DLD1 (cell line): ENCODE data around the gene PACC1.
"Not testable (repeated sequence)": the region's sequence is repeated elsewhere in the genome, so short reads cannot be mapped to it uniquely, and the experiment has no call there.

Experiments used
- in situ Hi-C: cut with HindIII; loops from 2 replicates; pipeline ENCODE4 v1.10.0; 2017; ENCODE audit warnings: low sequenced_read_pairs

PACC1 gene

GRCh38 chr1:212351588-212352362 is 62.9 kb downstream of the PACC1 start:
- in situ Hi-C loops: no loop called here

DNA sequence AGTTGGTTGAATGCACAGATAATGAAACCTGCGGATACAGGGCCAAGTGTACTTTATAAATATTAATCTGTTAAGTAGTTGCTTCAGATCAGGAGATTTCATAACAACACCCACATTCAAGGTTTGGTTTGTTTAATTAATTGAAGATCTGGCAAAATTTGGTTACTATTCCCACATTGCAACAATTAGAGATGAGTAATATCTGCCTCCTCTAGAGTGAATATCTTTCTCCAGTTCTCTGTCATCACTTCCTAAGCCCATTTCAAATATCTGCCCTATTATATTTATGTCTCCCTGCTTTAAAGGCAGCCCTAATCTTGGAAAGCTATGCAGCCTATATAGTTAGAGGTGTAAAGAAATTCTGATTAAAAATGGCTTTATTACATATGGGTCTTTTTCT is 68.1 kb downstream of the PACC1 start:
- in situ Hi-C loops: no loop called here

- in situ Hi-C loops: no loop called here
Measured at GRCh38 chr1:212344905-212345304, 69.8 kb downstream of the PACC1 start.

GRCh38 chr1:212341090-212341489 is 73.6 kb downstream of the PACC1 start:
- in situ Hi-C loops: no loop called here

GRCh38 chr1:212329105-212329504 is 85.6 kb downstream of the PACC1 start:
- in situ Hi-C loops: no loop called here

DNA sequence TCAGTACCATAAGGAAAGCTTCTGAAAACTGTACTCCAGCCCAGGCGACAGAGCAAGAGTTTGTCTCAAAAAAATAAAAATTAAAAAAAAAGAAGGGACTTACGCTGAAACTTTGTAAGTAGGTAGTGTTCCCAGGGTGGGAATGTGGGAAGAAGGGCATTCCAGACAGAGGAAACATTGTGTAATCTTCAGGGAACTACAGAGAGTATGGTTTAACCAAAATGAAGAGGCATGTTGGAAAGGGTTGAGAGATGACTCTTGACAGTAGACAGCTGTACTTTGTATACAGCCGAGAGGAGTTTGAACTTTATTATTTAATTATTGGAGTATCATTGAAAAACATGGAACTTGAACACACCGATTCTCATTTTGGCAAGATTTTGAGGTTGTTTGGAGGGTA is 86.4 kb downstream of the PACC1 start:
- in situ Hi-C loops: no loop called here

DNA sequence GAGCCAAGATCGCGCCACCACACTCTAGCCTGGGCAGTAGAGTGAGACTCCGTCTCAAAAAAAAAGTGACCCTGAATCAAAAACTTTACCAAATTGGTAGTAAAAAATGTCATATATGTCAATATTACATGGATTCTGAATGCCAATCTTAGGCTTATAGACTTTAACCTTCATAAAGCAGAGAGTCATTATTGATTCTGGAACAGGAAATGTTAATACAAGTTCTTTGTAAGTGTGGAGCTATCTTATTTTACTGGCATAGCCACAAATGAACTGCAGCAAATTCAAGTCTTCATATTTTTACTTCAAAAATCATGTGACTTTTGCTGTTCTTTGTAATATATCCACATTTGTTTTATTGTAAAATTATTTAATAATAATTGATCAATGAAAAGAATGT is 88.1 kb downstream of the PACC1 start:
- in situ Hi-C loops: no loop called here

- in situ Hi-C loops: no loop called here
Measured at GRCh38 chr1:212323066-212323465, 91.6 kb downstream of the PACC1 start.

DNA sequence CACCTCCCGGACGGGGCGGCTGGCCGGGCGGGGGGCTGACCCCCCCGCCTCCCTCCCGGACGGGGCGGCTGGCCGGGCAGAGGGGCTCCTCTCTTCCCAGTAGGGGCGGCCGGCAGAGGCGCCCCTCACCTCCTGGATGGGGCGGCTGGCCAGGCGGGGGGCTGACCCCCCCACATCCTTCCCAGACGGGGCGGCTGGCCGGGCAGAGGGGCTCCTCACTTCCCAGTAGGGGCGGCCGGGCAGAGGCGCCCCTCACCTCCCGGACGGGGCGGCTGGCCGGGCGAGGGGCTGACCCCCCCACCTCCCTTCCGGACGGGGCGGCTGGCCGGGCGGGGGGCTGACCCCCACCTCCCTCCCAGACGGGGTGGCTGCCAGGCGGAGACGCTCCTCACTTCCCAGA is 93.7 kb downstream of the PACC1 start:
- in situ Hi-C loops: not testable (repeated sequence)

DNA sequence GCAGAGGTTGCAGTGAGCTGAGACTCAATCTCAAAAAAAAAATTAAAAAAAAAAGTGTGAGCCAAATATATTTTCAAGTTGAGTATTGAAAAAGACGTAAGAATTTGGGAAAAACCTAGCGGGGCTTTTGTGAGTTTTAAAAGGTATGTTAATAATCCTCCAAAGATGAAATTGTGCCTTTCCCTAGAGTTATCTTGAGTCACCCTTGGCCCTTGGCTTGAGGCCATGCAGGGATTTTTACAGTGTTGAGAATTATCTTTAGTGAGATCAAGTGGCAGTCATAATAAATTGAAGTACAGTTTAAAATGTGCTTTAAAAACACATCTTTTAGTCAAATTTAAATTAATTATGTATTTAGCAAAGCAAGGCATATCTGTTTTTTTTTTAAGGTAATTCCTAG is 96.8 kb downstream of the PACC1 start:
- in situ Hi-C loops: no loop called here

DNA sequence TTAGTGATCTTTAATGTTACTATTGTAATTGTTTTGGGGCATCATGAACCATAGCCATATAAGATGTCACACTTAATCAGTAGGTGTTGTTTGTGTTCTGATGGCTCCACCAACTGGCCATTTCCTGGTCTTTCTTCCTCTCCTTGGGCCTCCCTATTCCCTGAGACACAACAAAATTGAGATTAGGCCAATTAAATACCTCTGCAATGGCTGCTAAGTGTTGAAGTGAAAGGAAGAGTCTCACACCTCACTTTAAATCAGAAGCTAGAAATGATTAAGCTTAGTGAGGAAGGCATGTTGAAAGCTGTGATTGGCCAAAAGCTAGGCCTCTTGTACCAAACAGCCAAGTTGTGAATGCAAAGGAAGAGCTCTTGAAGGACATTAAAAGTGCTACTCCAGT is 98.8 kb downstream of the PACC1 start:
- in situ Hi-C loops: no loop called here

GRCh38 chr1:212315184-212315583 is 99.5 kb downstream of the PACC1 start:
- in situ Hi-C loops: no loop called here
